ENCODE measurements around the gene ACP4.

ACP4 gene

DNA sequence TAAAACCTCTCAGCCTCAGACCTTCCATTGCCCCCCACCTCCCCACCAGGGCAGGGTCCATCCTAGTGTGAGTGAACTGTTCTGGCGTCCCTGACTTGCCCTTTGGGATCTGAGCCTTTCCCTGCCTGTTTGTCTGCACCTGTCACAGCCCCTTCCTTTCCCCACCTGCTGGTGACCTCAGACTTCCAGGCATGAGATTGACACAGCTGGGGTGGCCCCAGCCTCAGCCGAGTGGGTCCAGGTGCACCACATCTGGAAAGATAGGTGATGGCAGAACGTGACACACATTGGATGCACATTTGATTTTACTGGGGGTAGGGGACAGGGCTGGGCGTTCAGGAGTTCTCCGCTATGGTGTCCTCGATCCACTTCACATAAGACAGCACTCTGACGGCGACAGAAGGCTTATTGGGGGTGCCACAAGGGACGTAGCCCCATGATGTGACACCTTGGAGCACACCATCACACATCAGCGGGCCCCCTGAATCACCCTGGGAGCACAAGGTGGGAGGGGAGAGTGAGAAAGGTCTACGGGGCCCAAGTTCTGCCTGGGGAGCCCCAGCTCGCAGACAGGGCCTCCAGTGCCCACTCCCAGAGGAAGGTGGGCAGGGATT, 28.8 kb downstream of the ACP4 start:
- H3K4me3 ChIP-seq, result no peak overlapping the region
- no peak overlapping the region for H3K27ac ChIP-seq

DNA sequence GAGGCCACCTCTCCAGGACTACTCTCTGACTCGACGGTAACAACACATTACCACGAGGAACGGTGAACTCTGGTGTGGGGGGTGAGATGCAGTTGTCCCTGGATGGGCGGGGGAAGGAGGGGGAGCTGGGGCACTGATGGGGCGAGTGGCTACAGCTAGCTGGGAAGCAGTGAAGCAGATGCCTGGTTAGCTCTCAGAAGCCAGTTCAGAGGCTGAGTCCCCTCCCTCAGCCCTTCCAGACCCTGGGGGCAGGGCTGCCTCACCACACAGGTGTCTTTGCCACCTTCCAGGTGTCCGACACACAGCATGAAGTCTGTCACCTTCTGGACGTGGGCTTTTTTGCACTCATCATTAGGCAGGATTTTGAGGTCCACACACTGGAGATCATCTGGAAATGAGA, 29.4 kb downstream of the ACP4 start:
- Histone ChIP-seq H3K27ac (peak overlapping the region in 1 of 21 experiments; percentile 76), H3K4me3 (peak overlapping the region in 1 of 7 experiments; percentile 24)

DNA sequence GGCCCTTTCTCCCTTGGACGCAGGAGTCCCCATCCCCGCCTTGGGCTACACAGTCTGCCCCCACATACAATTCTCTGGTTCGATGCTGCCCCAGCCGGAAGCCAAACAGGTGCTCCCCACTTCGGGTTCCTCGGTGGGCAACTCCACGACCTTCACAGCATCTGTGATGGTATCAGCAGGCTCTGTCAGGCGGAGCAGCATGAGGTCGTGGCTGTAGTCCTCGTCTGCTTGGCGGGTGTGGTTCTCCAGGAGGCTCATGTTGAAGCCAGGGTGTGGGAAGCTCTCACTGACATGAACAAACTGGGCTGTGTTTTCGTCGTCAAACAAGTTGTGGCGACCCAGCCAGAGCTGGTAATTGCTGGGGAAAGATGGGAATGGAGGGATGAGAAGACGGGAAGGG, 29.9 kb downstream of the ACP4 start:
- peak overlapping the region in 9 of 21 experiments; percentile 9 to 76 (median 40) for H3K27ac ChIP-seq

DNA sequence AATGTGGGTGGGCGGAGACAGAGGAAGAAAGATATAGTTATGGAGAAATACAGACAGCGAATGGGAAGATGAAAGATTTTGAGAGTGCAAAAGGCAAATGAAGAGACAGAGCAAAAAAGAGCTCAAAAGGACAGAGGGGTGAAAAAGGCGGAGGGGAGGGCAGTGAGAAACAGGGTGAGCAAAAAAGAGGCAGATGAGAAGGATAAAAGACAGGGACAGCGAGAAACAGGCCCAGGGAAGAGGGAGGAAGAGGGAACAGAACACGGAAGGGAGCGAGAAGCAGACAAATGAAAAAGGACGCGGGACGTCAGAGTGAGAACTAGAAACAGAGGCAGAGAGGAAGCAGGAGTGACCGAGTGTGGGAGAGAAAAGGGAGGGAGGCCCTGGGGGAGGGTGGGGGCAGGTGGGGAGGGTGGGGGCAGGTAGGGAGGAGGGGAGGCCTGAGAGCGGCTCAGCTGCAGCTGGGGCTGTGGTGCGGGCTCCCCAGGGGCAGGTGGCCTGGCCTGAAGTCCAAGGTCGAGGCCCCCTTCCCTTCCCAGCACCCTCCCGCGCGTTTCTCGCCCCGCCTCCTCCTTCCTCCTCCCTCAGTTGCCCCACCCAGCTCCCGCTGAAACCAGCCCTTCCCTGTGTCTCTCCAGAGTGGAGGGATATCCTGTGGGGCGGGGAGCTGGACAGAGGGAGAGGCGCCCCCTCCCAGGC, 30.5 kb downstream of the ACP4 start:
- H3K4me3 ChIP-seq, result peak overlapping the region in 2 of 7 experiments; percentile 10 to 24
- H3K27ac ChIP-seq, result peak overlapping the region in 15 of 21 experiments; percentile 5 to 81 (median 40)

More for the DNA sequence above, 29.9 kb downstream of the ACP4 start:
- H3K4me3 ChIP-seq, result peak overlapping the region in 1 of 7 experiments; percentile 24

GRCh38 chr19:50821248-50821612, 31.0 kb downstream of the ACP4 start:
- peak overlapping the region in 8 of 21 experiments; percentile 5 to 81 (median 54) for H3K27ac ChIP-seq
- peak overlapping the region in 2 of 7 experiments; percentile 10 to 24 for H3K4me3 ChIP-seq

GRCh38 chr19:50821622-50822021, 31.4 kb downstream of the ACP4 start:
- Histone ChIP-seq H3K27ac (peak overlapping the region in 2 of 21 experiments; percentile 13 to 76), H3K4me3 (no peak overlapping the region)

- Histone ChIP-seq H3K27ac (peak overlapping the region in 2 of 21 experiments; percentile 16 to 49), H3K4me3 (no peak overlapping the region)
Measured at GRCh38 chr19:50822661-50823208, 32.5 kb downstream of the ACP4 start.

- no peak within 1 kb of the TSS for H3K4me3 ChIP-seq
- peak within 1 kb of the TSS in 3 of 21 experiments; percentile 27 to 53 (median 49) for H3K27ac ChIP-seq
Measured at GRCh38 chr19:50823389-50824042, 33.3 kb downstream of the ACP4 start, which contains the start of gene KLK1. KLK1 (minus strand) TSS chr19:50823787; CDS start chr19:50823748, 39 bp downstream.

DNA sequence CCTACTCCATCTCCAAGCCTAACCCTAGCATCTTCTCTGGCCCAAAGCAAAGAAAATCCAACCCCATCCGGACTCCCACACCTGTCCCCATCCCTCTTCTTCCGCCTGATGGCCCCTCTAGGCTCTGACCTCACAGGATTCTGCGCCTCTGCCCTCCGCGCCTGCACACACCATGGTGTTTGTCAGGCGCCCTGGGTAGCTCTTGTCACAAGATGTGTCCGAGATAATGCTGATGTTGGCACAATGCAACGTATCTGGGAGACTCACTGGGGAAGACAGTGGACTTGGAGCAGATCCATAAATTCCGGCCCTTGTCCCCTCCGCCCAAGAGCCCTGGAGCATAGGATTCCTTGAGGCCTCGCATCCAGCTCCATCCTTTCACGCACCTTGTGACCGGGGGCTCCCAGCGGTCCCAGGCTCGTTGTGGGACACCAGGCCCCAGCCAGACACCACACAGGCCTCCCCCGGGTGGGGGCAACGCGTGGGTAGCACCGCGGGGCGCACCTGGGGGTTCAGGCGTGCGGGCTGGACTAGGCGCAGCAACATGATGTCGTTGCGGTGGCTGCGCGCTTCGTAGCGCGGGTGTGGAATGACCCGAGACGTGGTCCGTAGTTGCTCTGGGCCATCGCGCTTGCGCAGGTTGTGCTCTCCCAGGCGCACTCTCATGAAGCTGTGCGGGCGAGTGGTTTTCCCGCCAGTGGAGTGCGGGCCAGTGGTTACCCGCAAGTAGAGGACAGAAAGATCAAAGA, 36.5 kb downstream of the ACP4 start:
- H3K4me3 ChIP-seq, result no peak overlapping the region
- H3K27ac ChIP-seq, result no peak overlapping the region

DNA sequence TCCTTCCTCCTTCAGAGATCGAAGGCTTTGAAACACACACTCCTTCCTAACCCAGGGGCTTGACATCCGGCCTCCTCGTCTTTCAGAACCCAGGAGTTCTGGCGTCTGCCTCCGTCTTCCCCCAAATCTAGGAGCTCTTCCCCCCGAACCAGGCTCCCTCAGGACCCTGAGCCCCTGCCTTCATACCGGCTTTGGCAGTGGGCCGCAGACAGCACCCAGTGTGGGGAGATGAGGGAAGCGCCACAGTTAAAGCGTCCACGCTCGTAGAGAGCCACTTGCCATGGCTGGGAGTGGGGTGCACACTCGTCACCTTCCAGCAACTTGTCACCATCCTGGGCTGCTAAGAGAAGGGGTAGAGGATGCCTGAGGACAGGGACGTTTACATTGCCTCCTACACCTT, 37.3 kb downstream of the ACP4 start:
- no peak overlapping the region for H3K4me3 ChIP-seq
- no peak overlapping the region for H3K27ac ChIP-seq

GRCh38 chr19:50829801-50830200, 39.6 kb downstream of the ACP4 start:
- no peak overlapping the region for H3K27ac ChIP-seq
- H3K4me3 ChIP-seq, result no peak overlapping the region

GRCh38 chr19:50830266-50831025, 40.2 kb downstream of the ACP4 start:
- Histone ChIP-seq H3K4me3 (no peak overlapping the region), H3K27ac (no peak overlapping the region)

GRCh38 chr19:50831026-50831396, 40.8 kb downstream of the ACP4 start:
- Histone ChIP-seq H3K27ac (no peak overlapping the region), H3K4me3 (no peak overlapping the region)

- Histone ChIP-seq H3K27ac (no peak overlapping the region), H3K4me3 (no peak overlapping the region)
Measured at GRCh38 chr19:50832666-50833065, 42.5 kb downstream of the ACP4 start.

GRCh38 chr19:50833117-50833801, 43.0 kb downstream of the ACP4 start, which contains the start of gene KLK15:
KLK15 (minus strand) TSS chr19:50833574; CDS start chr19:50831492, 2,082 bp downstream.
- Histone ChIP-seq H3K4me3 (no peak within 1 kb of the TSS), H3K27ac (no peak within 1 kb of the TSS)

- H3K27ac ChIP-seq, result no peak overlapping the region
- no peak overlapping the region for H3K4me3 ChIP-seq
Measured at GRCh38 chr19:50833802-50834167, 43.6 kb downstream of the ACP4 start.

- H3K4me3 ChIP-seq, result peak overlapping the region; percentile 27 to 50 (median 45)
- H3K27ac ChIP-seq, result peak overlapping the region in 10 of 21 experiments; percentile 14 to 63 (median 44)
Measured at GRCh38 chr19:50835103-50835784, 45.0 kb downstream of the ACP4 start.

All from skin epidermis (tissue), 12 donors.